ENCODE data around the gene LTB. TPM values are rescaled to one million over a fixed set of nuclear protein-coding genes. Genes with fewer than 3 reads are reported as not detected.

Gene LTB
- total and polyA plus RNA-seq, 2 of the 13 experiments (the other 11 are each of a cell fraction or from before 2014, with no cell fraction given): 0.09 to 0.22 TPM

DNA sequence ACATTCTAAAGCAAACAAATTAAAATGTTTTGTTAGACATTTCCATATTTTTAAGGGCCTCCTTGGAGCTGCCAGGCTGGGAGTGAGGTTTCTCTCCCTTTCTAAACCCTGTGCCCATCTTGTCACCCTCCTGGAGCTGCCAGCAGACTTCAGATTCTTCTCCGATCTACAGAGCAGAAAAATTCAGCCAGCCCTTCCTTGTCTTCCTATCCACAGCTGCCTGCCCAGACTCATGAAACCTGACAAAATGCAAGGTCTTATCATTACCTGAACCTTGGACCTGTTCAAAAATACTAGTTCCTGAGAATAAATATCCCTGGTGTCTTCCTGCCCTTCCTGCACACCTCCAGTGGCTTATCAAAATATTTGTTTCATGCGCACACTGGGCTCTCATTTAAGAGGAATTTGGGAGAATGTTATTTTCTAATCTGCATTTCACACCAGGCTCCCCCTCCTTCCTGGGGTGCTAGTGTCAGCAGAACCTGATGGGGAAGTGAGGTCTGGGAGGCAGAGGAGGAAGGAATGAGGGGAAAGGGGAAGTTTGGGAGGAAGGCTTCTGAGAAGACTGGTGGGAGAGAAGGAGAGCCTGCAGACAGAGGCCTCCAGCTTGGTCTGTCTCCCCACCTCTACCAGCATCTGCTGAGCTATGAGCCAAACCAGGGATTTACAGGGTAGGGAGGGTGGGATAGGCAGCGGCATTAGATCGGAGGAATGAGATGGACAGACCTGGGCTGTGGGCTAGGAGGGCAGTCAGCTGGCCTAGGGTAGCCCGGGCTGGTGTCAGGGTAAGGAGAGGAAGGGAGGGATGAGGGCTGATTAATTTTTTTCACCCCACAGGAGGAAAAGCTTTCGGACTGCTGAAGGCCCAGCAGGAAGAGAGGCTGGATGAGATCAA lies 32.7 kb upstream of the LTB start, which contains the start of gene AIF1:
TSS of gene AIF1 (plus strand) at position 551 of the 895 bp plus-strand sequence. CDS start at position 647, 96 bp downstream.
- FAIRE-seq (no peak), ATAC-seq (peak; percentile 53), DNase-seq (ENCODE audit: low spot score) (peak; percentile 53)
- Histone ChIP-seq H3K4me3 (replicated peaks in 1 of 3; ENCODE audit: insufficient read depth in 1 of 3, low read depth in 2 of 3, low read length in 3 of 3) (peak within 1 kb of the TSS; percentile 38 to 66 (median 50)), H3K27me3 (ENCODE audit: control insufficient read depth in 1 of 2, insufficient read depth in 2 of 2, low read length in 2 of 2) (no peaks in the 10 kb centered on the region; a peak in 1 of 5 replicates), H3K9ac (ENCODE audit: insufficient read depth, low read depth, low read length) (peak within 1 kb of the TSS; percentile 50), H3K9me3 (ENCODE audit: low read length) (no peaks in the 10 kb centered on the region), H4K20me1 (ENCODE audit: insufficient read depth, low read length) (no peaks in the 10 kb centered on the region), H3K4me1 (ENCODE audit: insufficient read depth, low read length) (peaks cover 41% of the 10 kb centered on the region), H3K79me2 (ENCODE audit: insufficient read depth, low read length) (no peaks in the 10 kb centered on the region), H3K27ac (ENCODE audit: extremely low read length, insufficient read depth, low read length) (peak within 1 kb of the TSS; percentile 50), H2AFZ (ENCODE audit: low read length) (peak within 1 kb of the TSS; percentile 34), H3K36me3 (replicated peaks in 1 of 2; ENCODE audit: control insufficient read depth in 1 of 2, insufficient read depth in 2 of 2, low read length in 2 of 2) (no peaks in the 10 kb centered on the region), H3K4me2 (ENCODE audit: low read depth, low read length) (peak within 1 kb of the TSS; percentile 91)
- ChIA-PET POLR2A (interaction anchor here (1.1 to 2.1 kb wide), 11 partner anchors 17 to 248 kb away, joined by 3 to 10 read pairs (median 3); partner anchors contain the start of genes APOM, BAG6, C6orf47 and DDX39B), CTCF (ENCODE audit: low intra/inter-chr PET ratio, low total read pairs) (interaction anchor here (1.4 kb wide), 1 partner anchor 16 kb away, joined by 3 read pairs; no protein-coding TSS in a partner anchor)
- BruUV-seq (replicated peaks): no TSS peak
- intact Hi-C loops (cut with micrococcal nuclease; ENCODE audit: unreplicated experiment): no loop called here
- 17% methylated on average over 6 of the region's 6 CpGs for WGBS (ENCODE audit: low lambda C conversion rate)
- in situ Hi-C loops (cut with HindIII; ENCODE audit: extremely low pct_ligation_motif_present, low pct_unique_long_range_greater_than_20kb): no loop called here
- TF ChIP-seq, protein P1, sequence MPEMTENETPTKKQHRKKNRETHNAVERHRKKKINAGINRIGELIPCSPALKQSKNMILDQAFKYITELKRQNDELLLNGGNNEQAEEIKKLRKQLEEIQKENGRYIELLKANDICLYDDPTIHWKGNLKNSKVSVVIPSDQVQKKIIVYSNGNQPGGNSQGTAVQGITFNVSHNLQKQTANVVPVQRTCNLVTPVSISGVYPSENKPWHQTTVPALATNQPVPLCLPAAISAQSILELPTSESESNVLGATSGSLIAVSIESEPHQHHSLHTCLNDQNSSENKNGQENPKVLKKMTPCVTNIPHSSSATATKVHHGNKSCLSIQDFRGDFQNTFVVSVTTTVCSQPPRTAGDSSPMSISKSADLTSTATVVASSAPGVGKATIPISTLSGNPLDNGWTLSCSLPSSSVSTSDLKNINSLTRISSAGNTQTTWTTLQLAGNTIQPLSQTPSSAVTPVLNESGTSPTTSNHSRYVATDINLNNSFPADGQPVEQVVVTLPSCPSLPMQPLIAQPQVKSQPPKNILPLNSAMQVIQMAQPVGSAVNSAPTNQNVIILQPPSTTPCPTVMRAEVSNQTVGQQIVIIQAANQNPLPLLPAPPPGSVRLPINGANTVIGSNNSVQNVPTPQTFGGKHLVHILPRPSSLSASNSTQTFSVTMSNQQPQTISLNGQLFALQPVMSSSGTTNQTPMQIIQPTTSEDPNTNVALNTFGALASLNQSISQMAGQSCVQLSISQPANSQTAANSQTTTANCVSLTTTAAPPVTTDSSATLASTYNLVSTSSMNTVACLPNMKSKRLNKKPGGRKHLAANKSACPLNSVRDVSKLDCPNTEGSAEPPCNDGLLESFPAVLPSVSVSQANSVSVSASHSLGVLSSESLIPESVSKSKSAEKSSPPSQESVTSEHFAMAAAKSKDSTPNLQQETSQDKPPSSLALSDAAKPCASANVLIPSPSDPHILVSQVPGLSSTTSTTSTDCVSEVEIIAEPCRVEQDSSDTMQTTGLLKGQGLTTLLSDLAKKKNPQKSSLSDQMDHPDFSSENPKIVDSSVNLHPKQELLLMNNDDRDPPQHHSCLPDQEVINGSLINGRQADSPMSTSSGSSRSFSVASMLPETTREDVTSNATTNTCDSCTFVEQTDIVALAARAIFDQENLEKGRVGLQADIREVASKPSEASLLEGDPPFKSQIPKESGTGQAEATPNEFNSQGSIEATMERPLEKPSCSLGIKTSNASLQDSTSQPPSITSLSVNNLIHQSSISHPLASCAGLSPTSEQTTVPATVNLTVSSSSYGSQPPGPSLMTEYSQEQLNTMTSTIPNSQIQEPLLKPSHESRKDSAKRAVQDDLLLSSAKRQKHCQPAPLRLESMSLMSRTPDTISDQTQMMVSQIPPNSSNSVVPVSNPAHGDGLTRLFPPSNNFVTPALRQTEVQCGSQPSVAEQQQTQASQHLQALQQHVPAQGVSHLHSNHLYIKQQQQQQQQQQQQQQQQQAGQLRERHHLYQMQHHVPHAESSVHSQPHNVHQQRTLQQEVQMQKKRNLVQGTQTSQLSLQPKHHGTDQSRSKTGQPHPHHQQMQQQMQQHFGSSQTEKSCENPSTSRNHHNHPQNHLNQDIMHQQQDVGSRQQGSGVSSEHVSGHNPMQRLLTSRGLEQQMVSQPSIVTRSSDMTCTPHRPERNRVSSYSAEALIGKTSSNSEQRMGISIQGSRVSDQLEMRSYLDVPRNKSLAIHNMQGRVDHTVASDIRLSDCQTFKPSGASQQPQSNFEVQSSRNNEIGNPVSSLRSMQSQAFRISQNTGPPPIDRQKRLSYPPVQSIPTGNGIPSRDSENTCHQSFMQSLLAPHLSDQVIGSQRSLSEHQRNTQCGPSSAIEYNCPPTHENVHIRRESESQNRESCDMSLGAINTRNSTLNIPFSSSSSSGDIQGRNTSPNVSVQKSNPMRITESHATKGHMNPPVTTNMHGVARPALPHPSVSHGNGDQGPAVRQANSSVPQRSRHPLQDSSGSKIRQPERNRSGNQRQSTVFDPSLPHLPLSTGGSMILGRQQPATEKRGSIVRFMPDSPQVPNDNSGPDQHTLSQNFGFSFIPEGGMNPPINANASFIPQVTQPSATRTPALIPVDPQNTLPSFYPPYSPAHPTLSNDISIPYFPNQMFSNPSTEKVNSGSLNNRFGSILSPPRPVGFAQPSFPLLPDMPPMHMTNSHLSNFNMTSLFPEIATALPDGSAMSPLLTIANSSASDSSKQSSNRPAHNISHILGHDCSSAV (CRISPR knock-in tag; IDR thresholded peaks at IDR 0.05; ENCODE audit: borderline replicate concordance): no peak
- 0 out of 2 replicates have a peak, but pooled peaks have one; percentile 19 for TF ChIP-seq HOXA3 (CRISPR knock-in tag; IDR thresholded peaks at IDR 0.05)
- peak; percentile 21; the same call in 1 of the 2 replicates for TF ChIP-seq SALL1 (CRISPR knock-in tag; IDR thresholded peaks at IDR 0.05)
- TF ChIP-seq SOX13 (IDR thresholded peaks at IDR 0.05): no peak
- peak in 1 of 2 experiments; percentile 9; a peak in 1 of 4 replicates for TF ChIP-seq SOX13 (CRISPR knock-in tag; conservative IDR thresholded peaks at IDR 0.05 in 1 of 2, IDR thresholded peaks at IDR 0.05 in 1 of 2)
- TF ChIP-seq POLR2G (IDR thresholded peaks at IDR 0.05; ENCODE audit: low read depth, low read length): 0 out of 2 replicates have a peak, but pooled peaks have one; percentile 33
- 0 out of 2 replicates have a peak, but pooled peaks have one; percentile 32 for TF ChIP-seq ZNF317 (CRISPR knock-in tag; IDR thresholded peaks at IDR 0.05)
- 0 out of 2 replicates have a peak, but pooled peaks have one; percentile 0 for TF ChIP-seq ZNF670 (CRISPR knock-in tag; IDR thresholded peaks at IDR 0.05; ENCODE audit: borderline replicate concordance)
- TF ChIP-seq MIXL1 (CRISPR knock-in tag; IDR thresholded peaks at IDR 0.05): no peak; the same call in 1 of the 2 replicates
